Endothelial cell of umbilical vein (primary cell): ENCODE measurements around the gene RNF224. TPM values are rescaled to one million over a fixed set of nuclear protein-coding genes. Genes with fewer than 3 reads are reported as not detected.

Source experiments
- BruUV-seq: library from RNA; stranded (reverse); fragments of 400-500 nt; replicated peaks from 2 replicates; lab custom pipeline; 2021; lab: Mats Ljungman, UMichigan
- CTCF ChIA-PET: fragments of 300-600, 350-600 bp; sonication (Branson Sonifier 250); formaldehyde crosslinking; loops from one replicate; lab custom pipeline; 2021; ENCODE audit warnings: antibody characterized with exemption, inconsistent platforms; lab: Charles Lee
- POLR2A ChIA-PET: fragments of 300-600, 350-600 bp; sonication (Branson Sonifier 250); formaldehyde crosslinking; loops from one replicate; lab custom pipeline; 2021; ENCODE audit warnings: antibody characterized with exemption, inconsistent platforms; lab: Charles Lee
- DNase-seq: peaks from one replicate; pipeline ENCODE4 v3.0.0-alpha.2; 2011; ENCODE audit warnings: low read depth, low spot score
- FAIRE-seq: peaks from 2 replicates; lab custom pipeline; 2011; peaks lifted over from hg19 to GRCh38; lab: Jason Lieb, UNC
- H2AFZ ChIP-seq: 2 replicates; pipeline ENCODE4 v1.6.0; 2012; ENCODE audit warnings: low read depth, low read length, control low read depth, inconsistent platforms
- H3K27ac ChIP-seq: 2 replicates; pipeline ENCODE4 v1.5.1; 2011; ENCODE audit warnings: low read depth, mild to moderate bottlenecking, control low read depth, low read length, moderate library complexity; ENCODE audit not compliant: insufficient read depth
- H3K27me3 ChIP-seq, 2 experiments: 2 replicates each; pipeline versions ENCODE4 v1.6.0 to v1.6.1; 2011; ENCODE audit warnings: low read length in 2 of 2, mixed read lengths in 1 of 2; ENCODE audit not compliant: control insufficient read depth in 2 of 2, insufficient read depth in 2 of 2
- H3K36me3 ChIP-seq, 2 experiments: 2 replicates in 1 of 2; 3 replicates in 1 of 2; pipeline ENCODE4 v1.5.1; 2011; ENCODE audit warnings: low read length in 2 of 2, mild to moderate bottlenecking in 1 of 2, moderate library complexity in 1 of 2; ENCODE audit not compliant: control insufficient read depth in 2 of 2, insufficient read depth in 2 of 2; ENCODE audit errors: extremely low read depth in 1 of 2
- H3K4me1 ChIP-seq: 3 replicates; pipeline ENCODE4 v1.5.1; 2011; ENCODE audit warnings: mild to moderate bottlenecking, low read length; ENCODE audit not compliant: control insufficient read depth, insufficient read depth; ENCODE audit errors: extremely low read depth
- H3K4me2 ChIP-seq: 2 replicates; pipeline ENCODE4 v1.6.1; 2011; ENCODE audit warnings: low read length, control low read depth, mixed read lengths; ENCODE audit not compliant: insufficient read depth
- H3K4me3 ChIP-seq, 3 experiments: fragments of 200-600 bp in 1 of 3; sonication (generic), shearing (Covaris generic) in 1 of 3; replicated peaks in 1 of 3; 2 replicates each; pipeline ENCODE4 v1.5.1; 2011 to 2016; ENCODE audit warnings: control low read depth in 3 of 3, low read length in 3 of 3, mild to moderate bottlenecking in 2 of 3, inconsistent platforms in 1 of 3, low read depth in 1 of 3, moderate library complexity in 1 of 3; ENCODE audit not compliant: insufficient read depth in 1 of 3
- H3K79me2 ChIP-seq: 2 replicates; pipeline ENCODE4 v1.6.0; 2012; ENCODE audit warnings: low read length, inconsistent platforms; ENCODE audit not compliant: control insufficient read depth, insufficient read depth
- H3K9ac ChIP-seq: replicated peaks from 2 replicates; pipeline ENCODE3; 2011; ENCODE audit warnings: low read length, control low read depth; ENCODE audit not compliant: insufficient read depth; ENCODE audit errors: extremely low read depth
- H3K9me1 ChIP-seq: replicated peaks from 3 replicates; pipeline ENCODE4 v1.6.0; 2011; ENCODE audit warnings: mild to moderate bottlenecking, low read length; ENCODE audit not compliant: control insufficient read depth, insufficient read depth; ENCODE audit errors: extremely low read depth
- H3K9me3 ChIP-seq: replicated peaks from 2 replicates; pipeline ENCODE4 v1.5.1; 2012; ENCODE audit warnings: low read length, inconsistent platforms; ENCODE audit not compliant: control insufficient read depth, insufficient read depth
- H4K20me1 ChIP-seq: replicated peaks from 2 replicates; pipeline ENCODE3; 2011; ENCODE audit warnings: mild to moderate bottlenecking, low read length; ENCODE audit not compliant: control insufficient read depth, insufficient read depth; ENCODE audit errors: extremely low read depth
- EZH2 ChIP-seq: IDR thresholded peaks from 2 replicates; pipeline ENCODE4 v1.6.1; 2012; ENCODE audit warnings: borderline replicate concordance, low read depth, mild to moderate bottlenecking, moderate library complexity, low read length, inconsistent platforms; ENCODE audit not compliant: severe bottlenecking
- FOS ChIP-seq: IDR thresholded peaks from 2 replicates; pipeline ENCODE4 v1.6.1; 2011; ENCODE audit warnings: mild to moderate bottlenecking, low read length, moderate library complexity, borderline replicate concordance; ENCODE audit not compliant: insufficient read depth
- GATA2 ChIP-seq: IDR thresholded peaks from 2 replicates; pipeline ENCODE4 v1.7.0; 2011; ENCODE audit warnings: low read depth, mild to moderate bottlenecking, moderate library complexity, mixed read lengths, low read length; ENCODE audit not compliant: insufficient read length, insufficient read depth
- JUN ChIP-seq: IDR thresholded peaks from 2 replicates; pipeline ENCODE4 v1.6.1; 2011; ENCODE audit warnings: borderline replicate concordance, low read depth; ENCODE audit not compliant: insufficient read length, insufficient read depth
- MYC ChIP-seq: IDR thresholded peaks from one replicate; pipeline ENCODE4 v1.6.1; 2011; ENCODE audit warnings: mild to moderate bottlenecking, low read depth, low read length
- POLR2A ChIP-seq: IDR thresholded peaks from 2 replicates; pipeline ENCODE4 v1.6.1; 2012; ENCODE audit warnings: low read depth, mild to moderate bottlenecking, control low read depth, low read length
- POLR2AphosphoS5 ChIP-seq: IDR thresholded peaks from 2 replicates; pipeline ENCODE4 v1.6.1; 2012; ENCODE audit warnings: low read depth, mild to moderate bottlenecking, control low read depth, low read length, moderate library complexity; ENCODE audit not compliant: insufficient read depth
- dilution Hi-C: fragments of 300-500 bp; cut with MboI; formaldehyde crosslinking; loops from one replicate; pipeline ENCODE4 v1.15.0; 2019; ENCODE audit warnings: low sequenced_read_pairs; ENCODE audit not compliant: extremely low pct_ligation_motif_present
- intact Hi-C: fragments of 100-400 bp; cut with micrococcal nuclease; formaldehyde crosslinking; loops from one replicate; pipeline ENCODE4 v1.10.0; 2022
- polyA plus RNA-seq, 4 experiments: library from polyadenylated mRNA; depleted of rRNA in 3 of 4; stranded (reverse) in 3 of 4; unstranded in 1 of 4; fragments of >200 nt; gene quantifications; 2 replicates each; pipeline versions ENCODE4 v1.2.1 to v1.2.3, GENCODE V29; 2011 to 2012; ENCODE audit warnings: missing spikeins in 1 of 4
- total RNA-seq: library from RNA; stranded (reverse); gene quantifications from 2 replicates; pipeline ENCODE4 v1.2.3, GENCODE V29; 2021
- TF ChIP-seq, protein P1 (sequence below), 2 donors: IDR thresholded peaks; 1 replicate in 1 of 2; 2 replicates in 1 of 2; pipeline ENCODE4 v1.5.1; 2011; ENCODE audit warnings: low read length in 2 of 2, mild to moderate bottlenecking in 2 of 2, moderate library complexity in 2 of 2, control low read depth in 1 of 2, inconsistent platforms in 1 of 2, low read depth in 1 of 2; ENCODE audit not compliant: insufficient read depth in 1 of 2; ENCODE audit errors: extremely low read depth in 1 of 2
- TF ChIP-seq, protein P2 (sequence below): IDR thresholded peaks from 2 replicates; pipeline ENCODE4 v1.6.1; 2011; ENCODE audit not compliant: insufficient read depth, insufficient read length

Gene RNF224
- total and polyA plus RNA-seq, 2 donors (not counting 3 experiments of a cell fraction or from before 2014, with no cell fraction given) = not detected

DNA sequence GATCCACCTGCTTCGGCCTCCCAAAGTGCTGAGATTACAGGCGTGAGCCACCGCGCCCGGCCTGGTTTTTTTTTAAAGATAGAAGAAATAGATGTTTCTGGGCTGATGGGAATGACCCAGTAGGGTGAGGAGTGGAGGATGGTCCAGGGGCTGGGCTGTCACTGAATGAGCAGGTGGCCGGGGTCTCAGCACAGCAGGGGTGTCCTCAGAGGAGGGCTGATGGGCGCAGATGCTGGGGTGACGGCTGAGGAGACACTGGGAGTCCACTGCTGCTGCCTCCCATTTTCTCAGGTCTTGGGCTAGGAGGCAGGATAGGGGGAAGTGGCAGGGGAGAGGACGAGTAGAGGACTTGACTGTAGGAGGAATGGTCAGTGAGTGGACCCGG lies 47.9 kb downstream of the RNF224 start:
- Histone ChIP-seq H3K9me1 (no peaks in the 10 kb centered on the region), H3K27ac (no peak overlapping the region), H3K4me1 (peaks cover 19% of the 10 kb centered on the region), H3K9me3 (no peaks in the 10 kb centered on the region), H3K36me3 (peaks cover 10 to 22% of the 10 kb centered on the region in 2 experiments), H4K20me1 (no peaks in the 10 kb centered on the region), H3K79me2 (peaks cover 25% of the 10 kb centered on the region), H3K27me3 (no peaks in the 10 kb centered on the region), H2AFZ (no peak overlapping the region), H3K9ac (no peak overlapping the region), H3K4me3 (no peak overlapping the region), H3K4me2 (no peak overlapping the region)
- FAIRE-seq = no peak
- intact Hi-C loops = no loop called here
- ChIA-PET POLR2A (no interaction called here), CTCF (no interaction called here)
- no peak for DNase-seq
- TF ChIP-seq, protein P1, sequence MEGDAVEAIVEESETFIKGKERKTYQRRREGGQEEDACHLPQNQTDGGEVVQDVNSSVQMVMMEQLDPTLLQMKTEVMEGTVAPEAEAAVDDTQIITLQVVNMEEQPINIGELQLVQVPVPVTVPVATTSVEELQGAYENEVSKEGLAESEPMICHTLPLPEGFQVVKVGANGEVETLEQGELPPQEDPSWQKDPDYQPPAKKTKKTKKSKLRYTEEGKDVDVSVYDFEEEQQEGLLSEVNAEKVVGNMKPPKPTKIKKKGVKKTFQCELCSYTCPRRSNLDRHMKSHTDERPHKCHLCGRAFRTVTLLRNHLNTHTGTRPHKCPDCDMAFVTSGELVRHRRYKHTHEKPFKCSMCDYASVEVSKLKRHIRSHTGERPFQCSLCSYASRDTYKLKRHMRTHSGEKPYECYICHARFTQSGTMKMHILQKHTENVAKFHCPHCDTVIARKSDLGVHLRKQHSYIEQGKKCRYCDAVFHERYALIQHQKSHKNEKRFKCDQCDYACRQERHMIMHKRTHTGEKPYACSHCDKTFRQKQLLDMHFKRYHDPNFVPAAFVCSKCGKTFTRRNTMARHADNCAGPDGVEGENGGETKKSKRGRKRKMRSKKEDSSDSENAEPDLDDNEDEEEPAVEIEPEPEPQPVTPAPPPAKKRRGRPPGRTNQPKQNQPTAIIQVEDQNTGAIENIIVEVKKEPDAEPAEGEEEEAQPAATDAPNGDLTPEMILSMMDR (IDR thresholded peaks at IDR 0.05; ENCODE audit: extremely low read depth in 1 of 2, insufficient read depth in 1 of 2, low read depth in 1 of 2, low read length in 2 of 2) = no peak
- no peak for TF ChIP-seq GATA2
- TF ChIP-seq POLR2A = no peak
- TF ChIP-seq EZH2 = no peak
- TF ChIP-seq, protein P2, sequence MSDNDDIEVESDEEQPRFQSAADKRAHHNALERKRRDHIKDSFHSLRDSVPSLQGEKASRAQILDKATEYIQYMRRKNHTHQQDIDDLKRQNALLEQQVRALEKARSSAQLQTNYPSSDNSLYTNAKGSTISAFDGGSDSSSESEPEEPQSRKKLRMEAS = no peak
- TF ChIP-seq FOS = no peak
- no peak for TF ChIP-seq MYC
- TF ChIP-seq POLR2AphosphoS5 = no peak
- TF ChIP-seq JUN = no peak
- dilution Hi-C loops = no loop called here
- no TSS peak for BruUV-seq
